SU-DHL-6 (cell line): ENCODE results near the gene ACAD10.

Source experiments
- H2AFZ ChIP-seq: fragments of 200-600 bp; sonication (generic); 2 replicates; pipeline ENCODE4 v1.6.1; 2014; ENCODE audit warnings: low read depth, mild to moderate bottlenecking, moderate library complexity, mixed read lengths, antibody characterized with exemption, low read length; ENCODE audit not compliant: severe bottlenecking
- H3F3A ChIP-seq: fragments of 200-600 bp; shearing (Covaris generic); 2 replicates; pipeline ENCODE4 v1.6.0; 2016; ENCODE audit warnings: antibody characterized with exemption, mild to moderate bottlenecking; ENCODE audit not compliant: insufficient read depth
- H3K27ac ChIP-seq: fragments of 200-600 bp; sonication (generic); 2 replicates; pipeline ENCODE4 v1.5.1; 2016; ENCODE audit warnings: low read depth, mild to moderate bottlenecking, low read length, moderate library complexity, mixed read lengths
- H3K27me3 ChIP-seq: fragments of 200-600 bp; sonication (generic), shearing (Covaris generic); 2 replicates; pipeline ENCODE4 v1.6.0; 2014; ENCODE audit warnings: mild to moderate bottlenecking, low read length
- H3K36me3 ChIP-seq: fragments of 200-600 bp; sonication (generic); 2 replicates; pipeline ENCODE4 v1.6.1; 2014; ENCODE audit warnings: mild to moderate bottlenecking, low read length, mixed read lengths
- H3K4me2 ChIP-seq: fragments of 300-600, 200-600 bp; shearing (Covaris generic), sonication (generic); 2 replicates; pipeline ENCODE4 v1.6.0; 2014; ENCODE audit warnings: low read length, low read depth, mild to moderate bottlenecking; ENCODE audit not compliant: poor library complexity, severe bottlenecking
- H3K4me3 ChIP-seq: fragments of 200-600 bp; sonication (generic); 2 replicates; pipeline ENCODE4 v1.5.1; 2014; ENCODE audit warnings: antibody characterized with exemption, low read length, mild to moderate bottlenecking, mixed read lengths; ENCODE audit not compliant: insufficient read depth, poor library complexity, severe bottlenecking
- H3K79me2 ChIP-seq: fragments of 200-600 bp; sonication (generic); 2 replicates; pipeline ENCODE4 v1.6.1; 2014; ENCODE audit warnings: mild to moderate bottlenecking, low read length, moderate library complexity; ENCODE audit not compliant: insufficient read depth
- H3K9ac ChIP-seq: fragments of 200-600 bp; sonication (generic); 2 replicates; pipeline ENCODE4 v1.7.0; 2014; ENCODE audit warnings: mild to moderate bottlenecking, low read length
- H3K9me2 ChIP-seq: fragments of 200-600 bp; sonication (generic); replicated peaks from 2 replicates; pipeline ENCODE4 v1.6.1; 2014; ENCODE audit warnings: low read length; ENCODE audit not compliant: insufficient read depth
- H3K9me3 ChIP-seq: fragments of 200-600 bp; sonication (generic); 2 replicates; pipeline ENCODE4 v1.6.1; 2014; ENCODE audit warnings: low read length, mixed read lengths; ENCODE audit not compliant: insufficient read depth
- H4K20me1 ChIP-seq: fragments of 200-600 bp; sonication (generic); 2 replicates; pipeline ENCODE4 v1.6.1; 2014; ENCODE audit warnings: low read depth, mild to moderate bottlenecking, antibody characterized with exemption, low read length, moderate library complexity, mixed read lengths
- CTCF ChIP-seq: fragments of 200-600 bp; sonication (generic); IDR thresholded peaks from one replicate; pipeline ENCODE4 v1.5.1; 2017; ENCODE audit warnings: antibody characterized with exemption, mild to moderate bottlenecking, low read length, moderate library complexity; ENCODE audit not compliant: insufficient read depth, poor library complexity, severe bottlenecking
- EZH2phosphoT487 ChIP-seq: fragments of 200-600 bp; sonication (generic), shearing (Covaris generic); conservative IDR thresholded peaks from 2 replicates; pipeline ENCODE4 v1.6.1; 2018; ENCODE audit warnings: mild to moderate bottlenecking, antibody characterized with exemption, low read length, moderate library complexity, mixed read lengths

The ACAD10 gene

DNA sequence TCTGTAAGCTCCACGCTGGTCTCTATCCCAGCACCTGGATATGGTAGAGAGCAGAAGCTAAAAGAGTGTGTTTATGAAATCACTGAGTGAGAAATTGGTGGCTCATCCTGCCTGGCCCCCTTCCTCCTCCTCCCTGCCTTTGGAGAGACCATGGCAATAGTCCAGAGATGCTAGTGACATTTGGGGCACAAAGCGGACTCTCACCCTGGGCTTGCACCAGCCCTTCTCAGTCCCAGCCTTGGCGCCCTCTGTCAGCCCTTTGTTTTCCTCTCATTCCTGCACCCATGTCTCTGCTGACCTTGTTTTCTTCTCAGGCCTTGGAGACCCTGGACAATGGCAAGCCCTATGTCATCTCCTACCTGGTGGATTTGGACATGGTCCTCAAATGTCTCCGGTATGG lies 99.1 kb downstream of the ACAD10 start:
- Histone ChIP-seq H3K4me2 (no peak overlapping the region), H4K20me1 (no peaks in the 10 kb centered on the region), H3K9me2 (no peaks in the 10 kb centered on the region), H3K36me3 (no peaks in the 10 kb centered on the region), H2AFZ (no peak overlapping the region), H3K9ac (no peak overlapping the region), H3F3A (no peaks in the 10 kb centered on the region), H3K4me3 (no peak overlapping the region), H3K27me3 (no peaks in the 10 kb centered on the region), H3K9me3 (no peaks in the 10 kb centered on the region), H3K79me2 (no peaks in the 10 kb centered on the region), H3K27ac (no peak overlapping the region)
- TF ChIP-seq EZH2phosphoT487, result no peak
- TF ChIP-seq CTCF, result no peak

- H4K20me1 ChIP-seq, result no peaks in the 10 kb centered on the region
- H3K9ac ChIP-seq, result no peak overlapping the region
- H3K9me3 ChIP-seq, result no peaks in the 10 kb centered on the region
- H3K4me3 ChIP-seq, result no peak overlapping the region
- no peaks in the 10 kb centered on the region for H3K36me3 ChIP-seq
- no peaks in the 10 kb centered on the region for H3K9me2 ChIP-seq
- no peak overlapping the region for H3K27ac ChIP-seq
- no peak overlapping the region for H2AFZ ChIP-seq
- no peak overlapping the region for H3K4me2 ChIP-seq
- no peak for TF ChIP-seq EZH2phosphoT487
- TF ChIP-seq CTCF, result no peak
- no peaks in the 10 kb centered on the region for H3K27me3 ChIP-seq
- H3K79me2 ChIP-seq, result no peaks in the 10 kb centered on the region
- H3F3A ChIP-seq, result no peaks in the 10 kb centered on the region
Measured at GRCh38 chr12:111785651-111786050, 99.8 kb downstream of the ACAD10 start.

DNA sequence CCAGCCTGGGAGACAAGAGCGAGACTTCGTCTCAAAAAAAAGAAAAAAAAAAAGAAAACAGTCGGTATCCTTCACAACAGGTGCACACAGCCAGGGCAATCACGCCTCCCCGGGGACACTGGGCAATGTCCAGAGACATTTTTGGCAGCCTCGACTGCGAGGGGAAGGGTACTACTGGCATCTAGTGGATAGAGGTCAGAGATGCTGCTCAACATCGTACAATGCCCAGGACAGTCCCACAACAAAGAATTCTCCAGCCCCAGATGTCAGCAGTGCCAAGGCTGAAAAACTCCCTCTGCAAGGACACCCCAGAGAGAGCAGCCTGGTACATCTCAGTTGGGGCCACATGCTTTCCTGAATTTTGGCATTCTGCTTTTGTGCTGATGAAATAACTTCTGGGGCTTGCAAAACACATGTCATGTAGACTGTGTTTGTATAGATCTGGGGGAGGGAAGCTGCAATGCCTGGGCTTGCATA lies 102.4 kb downstream of the ACAD10 start:
- Histone ChIP-seq H3K4me2 (no peak overlapping the region), H3K27me3 (no peaks in the 10 kb centered on the region), H4K20me1 (no peaks in the 10 kb centered on the region), H3K9me2 (no peaks in the 10 kb centered on the region), H3K27ac (no peak overlapping the region), H3K9me3 (no peaks in the 10 kb centered on the region), H3F3A (no peaks in the 10 kb centered on the region), H3K4me3 (no peak overlapping the region), H2AFZ (no peak overlapping the region), H3K36me3 (no peaks in the 10 kb centered on the region), H3K9ac (no peak overlapping the region), H3K79me2 (no peaks in the 10 kb centered on the region)
- no peak for TF ChIP-seq CTCF
- TF ChIP-seq EZH2phosphoT487, result no peak
